HepG2 (cell line): Measurements from ENCODE around the gene GFY. TPM values are rescaled to one million over a fixed set of nuclear protein-coding genes. Genes with fewer than 3 reads are reported as not detected.

ENCODE experiments used
- BORCS8-MEF2B ChIP-seq: sonication (generic); formaldehyde crosslinking; IDR thresholded peaks from 2 replicates; pipeline ENCODE4 v1.8.0; 2022; ENCODE audit warnings: mild to moderate bottlenecking, missing genetic modification reagents
- FOXC1 ChIP-seq: sonication (generic); formaldehyde crosslinking; IDR thresholded peaks from 2 replicates; pipeline ENCODE4 v1.8.0; 2022; ENCODE audit warnings: mild to moderate bottlenecking, missing genetic modification reagents, borderline replicate concordance
- GLMP ChIP-seq: sonication (generic); formaldehyde crosslinking; IDR thresholded peaks from 2 replicates; pipeline ENCODE4 v1.9.0; 2021; ENCODE audit warnings: missing genetic modification reagents, mild to moderate bottlenecking, borderline replicate concordance
- MAF1 ChIP-seq: sonication (generic); formaldehyde crosslinking; IDR thresholded peaks from 2 replicates; pipeline ENCODE4 v1.5.0; 2020; ENCODE audit warnings: missing genetic modification reagents, borderline replicate concordance
- MEIS1 ChIP-seq: sonication (generic); formaldehyde crosslinking; IDR thresholded peaks from 2 replicates; pipeline ENCODE4 v1.9.0; 2021; ENCODE audit warnings: mild to moderate bottlenecking, missing genetic modification reagents, moderate library complexity, borderline replicate concordance
- NFE2 ChIP-seq: sonication (generic); formaldehyde crosslinking; IDR thresholded peaks from 2 replicates; pipeline ENCODE4 v1.4.0; 2020; ENCODE audit warnings: missing genetic modification reagents
- NR1H2 ChIP-seq: sonication (generic); formaldehyde crosslinking; IDR thresholded peaks from 2 replicates; pipeline ENCODE4 v1.8.1; 2022; ENCODE audit warnings: low read depth, missing genetic modification reagents, borderline replicate concordance
- PCBP2 ChIP-seq: fragments of 200-400 bp; formaldehyde crosslinking; optimal IDR thresholded peaks from 2 replicates; pipeline ENCODE3; 2018; ENCODE audit warnings: low read length, low read depth; ENCODE audit not compliant: poor library complexity, severe bottlenecking
- POLR2G ChIP-seq: fragments of 200-400 bp; formaldehyde crosslinking; IDR thresholded peaks from 2 replicates; pipeline ENCODE4 v1.6.1; 2018; ENCODE audit warnings: mild to moderate bottlenecking, low read depth, low read length, moderate library complexity
- SIN3A ChIP-seq: IDR thresholded peaks from 2 replicates; pipeline ENCODE4 v1.6.1; 2011; ENCODE audit warnings: low read depth, mild to moderate bottlenecking, control low read depth, low read length, borderline replicate concordance
- SP5 ChIP-seq: IDR thresholded peaks from 2 replicates; pipeline ENCODE4 v1.6.1; 2016; ENCODE audit warnings: low read depth, borderline replicate concordance
- SSRP1 ChIP-seq: IDR thresholded peaks from 2 replicates; pipeline ENCODE4 v1.6.1; 2016; ENCODE audit warnings: control low read depth
- TEAD2 ChIP-seq: sonication (generic); formaldehyde crosslinking; IDR thresholded peaks from 2 replicates; pipeline ENCODE4 v1.9.0; 2021; ENCODE audit warnings: missing genetic modification reagents
- TFAP4 ChIP-seq: sonication (generic); IDR thresholded peaks from 2 replicates; pipeline ENCODE4 v1.6.1; 2016; ENCODE audit warnings: low read depth, borderline replicate concordance
- TMF1 ChIP-seq: sonication (generic); formaldehyde crosslinking; IDR thresholded peaks from 2 replicates; pipeline ENCODE4 v1.8.1; 2022; ENCODE audit warnings: low read depth, missing genetic modification reagents
- TRAFD1 ChIP-seq: sonication (generic); formaldehyde crosslinking; IDR thresholded peaks from 2 replicates; pipeline ENCODE4 v1.5.1; 2020; ENCODE audit warnings: missing genetic modification reagents, mild to moderate bottlenecking, borderline replicate concordance
- U2AF1 ChIP-seq: fragments of 200-400 bp; formaldehyde crosslinking; optimal IDR thresholded peaks from 2 replicates; pipeline ENCODE3; 2017; ENCODE audit warnings: mild to moderate bottlenecking, low read depth, low read length
- ZNF280B ChIP-seq: sonication (generic); formaldehyde crosslinking; IDR thresholded peaks from 2 replicates; pipeline ENCODE4 v1.5.0; 2020; ENCODE audit warnings: missing genetic modification reagents, mild to moderate bottlenecking, borderline replicate concordance
- ZNF510 ChIP-seq: sonication (generic); formaldehyde crosslinking; IDR thresholded peaks from 2 replicates; pipeline ENCODE4 v1.4.0; 2020; ENCODE audit warnings: low read depth, mild to moderate bottlenecking, missing genetic modification reagents
- ZNF547 ChIP-seq: sonication (generic); formaldehyde crosslinking; IDR thresholded peaks from 2 replicates; pipeline ENCODE4 v1.5.1; 2020; ENCODE audit warnings: mild to moderate bottlenecking, missing genetic modification reagents
- ZNF644 ChIP-seq: IDR thresholded peaks from 2 replicates; pipeline ENCODE4 v1.6.1; 2016; ENCODE audit warnings: low read depth
- ZNF747 ChIP-seq: sonication (generic); formaldehyde crosslinking; IDR thresholded peaks from 2 replicates; pipeline ENCODE4 v1.8.1; 2023; ENCODE audit warnings: missing genetic modification reagents, mild to moderate bottlenecking, borderline replicate concordance
- ZSCAN5A ChIP-seq: sonication (generic); formaldehyde crosslinking; IDR thresholded peaks from 2 replicates; pipeline ENCODE4 v1.8.0; 2022; ENCODE audit warnings: mild to moderate bottlenecking, missing genetic modification reagents, borderline replicate concordance
- polyA plus RNA-seq, 8 experiments: library from polyadenylated mRNA; depleted of rRNA in 3 of 8; stranded (reverse) in 7 of 8; unstranded in 1 of 8; fragments of >200 nt; fragmentation: Illumina TruSeq in 4 of 8; extraction: Trizol in 4 of 8; gene quantifications; 2 replicates each; pipeline versions ENCODE4 v1.2.1 to v1.2.3, GENCODE V29; 2011 to 2016; ENCODE audit warnings: low read depth in 4 of 8, missing spikeins in 1 of 8, mixed read lengths in 1 of 8; ENCODE audit not compliant: insufficient read depth in 1 of 8
- total RNA-seq, 5 experiments: library from RNA; depleted of rRNA; stranded (reverse); fragments of >200 nt; fragmentation: Illumina TruSeq; extraction: Trizol; gene quantifications; 2 replicates each; pipeline ENCODE4 v1.2.3, GENCODE V29; 2016; ENCODE audit warnings: low read depth in 1 of 5

GFY gene
- total and polyA plus RNA-seq, 2 of the 13 experiments (the other 11 are each of a cell fraction or from before 2014, with no cell fraction given): not detected

GRCh38 chr19:49443366-49444099 lies 18.3 kb downstream of the GFY start (continued):
- no peak; the same call in 1 of the 2 replicates for TF ChIP-seq ZNF747 (CRISPR knock-in tag)
- TF ChIP-seq SSRP1 (CRISPR knock-in tag): no peak; the same call in 1 of the 2 replicates
- TF ChIP-seq POLR2G: peak; percentile 62
- no peak for TF ChIP-seq ZNF280B (CRISPR knock-in tag)
- no peak for TF ChIP-seq NFE2 (CRISPR knock-in tag)
- TF ChIP-seq TMF1: no peak
- no peak for TF ChIP-seq BORCS8-MEF2B (CRISPR knock-in tag)
- TF ChIP-seq ZNF547 (CRISPR knock-in tag): peak; percentile 75; the same call in 1 of the 2 replicates
- TF ChIP-seq U2AF1: peak; percentile 29
- TF ChIP-seq PCBP2: no peak
- TF ChIP-seq TFAP4: 0 out of 2 replicates have a peak, but pooled peaks have one; percentile 45
- peak; percentile 75 for TF ChIP-seq MEIS1 (CRISPR knock-in tag)
- TF ChIP-seq GLMP: no peak
- no peak for TF ChIP-seq MAF1 (CRISPR knock-in tag)
- TF ChIP-seq ZSCAN5A: no peak
- no peak for TF ChIP-seq TEAD2 (CRISPR knock-in tag)
- no peak for TF ChIP-seq ZNF510 (CRISPR knock-in tag)
- TF ChIP-seq TRAFD1 (CRISPR knock-in tag): no peak
- no peak for TF ChIP-seq ZNF644 (CRISPR knock-in tag)
- 0 out of 2 replicates have a peak, but pooled peaks have one; percentile 46 for TF ChIP-seq NR1H2 (CRISPR knock-in tag)
- TF ChIP-seq SP5 (CRISPR knock-in tag): no peak
- TF ChIP-seq SIN3A: peak; percentile 21; the same call in 1 of the 2 replicates
- TF ChIP-seq FOXC1: no peak
